ENCODE data around the gene TSPAN14. TPM values are rescaled to one million over a fixed set of nuclear protein-coding genes. Genes with fewer than 3 reads are reported as not detected.

Gene TSPAN14
- total and polyA plus RNA-seq, 2 of the 13 experiments (the other 11 are each of a cell fraction or from before 2014, with no cell fraction given), result 24.1 to 80.6 TPM

GRCh38 chr10:80498833-80499741, 45.0 kb downstream of the TSPAN14 start (continued):
- TF ChIP-seq ZNF503 (CRISPR knock-in tag; IDR thresholded peaks at IDR 0.05), result no peak; the same call in 1 of the 2 replicates
- 0 out of 2 replicates have a peak, but pooled peaks have one; percentile 61 for TF ChIP-seq ZNF20 (CRISPR knock-in tag; IDR thresholded peaks at IDR 0.05)
- TF ChIP-seq, protein P1, sequence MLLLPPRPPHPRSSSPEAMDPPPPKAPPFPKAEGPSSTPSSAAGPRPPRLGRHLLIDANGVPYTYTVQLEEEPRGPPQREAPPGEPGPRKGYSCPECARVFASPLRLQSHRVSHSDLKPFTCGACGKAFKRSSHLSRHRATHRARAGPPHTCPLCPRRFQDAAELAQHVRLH (CRISPR knock-in tag; IDR thresholded peaks at IDR 0.05; ENCODE audit: borderline replicate concordance, low read depth), result peak; percentile 78; the same call in 1 of the 2 replicates
- no peak for TF ChIP-seq HOXA5 (CRISPR knock-in tag; IDR thresholded peaks at IDR 0.05)
- TF ChIP-seq, protein P2, sequence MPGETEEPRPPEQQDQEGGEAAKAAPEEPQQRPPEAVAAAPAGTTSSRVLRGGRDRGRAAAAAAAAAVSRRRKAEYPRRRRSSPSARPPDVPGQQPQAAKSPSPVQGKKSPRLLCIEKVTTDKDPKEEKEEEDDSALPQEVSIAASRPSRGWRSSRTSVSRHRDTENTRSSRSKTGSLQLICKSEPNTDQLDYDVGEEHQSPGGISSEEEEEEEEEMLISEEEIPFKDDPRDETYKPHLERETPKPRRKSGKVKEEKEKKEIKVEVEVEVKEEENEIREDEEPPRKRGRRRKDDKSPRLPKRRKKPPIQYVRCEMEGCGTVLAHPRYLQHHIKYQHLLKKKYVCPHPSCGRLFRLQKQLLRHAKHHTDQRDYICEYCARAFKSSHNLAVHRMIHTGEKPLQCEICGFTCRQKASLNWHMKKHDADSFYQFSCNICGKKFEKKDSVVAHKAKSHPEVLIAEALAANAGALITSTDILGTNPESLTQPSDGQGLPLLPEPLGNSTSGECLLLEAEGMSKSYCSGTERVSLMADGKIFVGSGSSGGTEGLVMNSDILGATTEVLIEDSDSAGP (CRISPR knock-in tag; IDR thresholded peaks at IDR 0.05; ENCODE audit: borderline replicate concordance), result peak; percentile 65
- no peak for TF ChIP-seq SCMH1 (CRISPR knock-in tag; IDR thresholded peaks at IDR 0.05; ENCODE audit: borderline replicate concordance)
- TF ChIP-seq NR2F2 (IDR thresholded peaks at IDR 0.05; ENCODE audit: borderline replicate concordance, low read depth), result peak; percentile 79
- TF ChIP-seq ZNF543 (CRISPR knock-in tag; IDR thresholded peaks at IDR 0.05), result 0 out of 2 replicates have a peak, but pooled peaks have one; percentile 24
- peak; percentile 74; the same call in 1 of the 2 replicates for TF ChIP-seq MXD4 (CRISPR knock-in tag; IDR thresholded peaks at IDR 0.05)
- TF ChIP-seq SMC3 (IDR thresholded peaks at IDR 0.05; ENCODE audit: low read length), result no peak; the same call in 1 of the 2 replicates
- peak; percentile 71; the same call in 1 of the 2 replicates for TF ChIP-seq JUN (CRISPR knock-in tag; IDR thresholded peaks at IDR 0.05)
- TF ChIP-seq RARA (CRISPR knock-in tag; IDR thresholded peaks at IDR 0.05), result peak; percentile 70
- TF ChIP-seq, protein P3, sequence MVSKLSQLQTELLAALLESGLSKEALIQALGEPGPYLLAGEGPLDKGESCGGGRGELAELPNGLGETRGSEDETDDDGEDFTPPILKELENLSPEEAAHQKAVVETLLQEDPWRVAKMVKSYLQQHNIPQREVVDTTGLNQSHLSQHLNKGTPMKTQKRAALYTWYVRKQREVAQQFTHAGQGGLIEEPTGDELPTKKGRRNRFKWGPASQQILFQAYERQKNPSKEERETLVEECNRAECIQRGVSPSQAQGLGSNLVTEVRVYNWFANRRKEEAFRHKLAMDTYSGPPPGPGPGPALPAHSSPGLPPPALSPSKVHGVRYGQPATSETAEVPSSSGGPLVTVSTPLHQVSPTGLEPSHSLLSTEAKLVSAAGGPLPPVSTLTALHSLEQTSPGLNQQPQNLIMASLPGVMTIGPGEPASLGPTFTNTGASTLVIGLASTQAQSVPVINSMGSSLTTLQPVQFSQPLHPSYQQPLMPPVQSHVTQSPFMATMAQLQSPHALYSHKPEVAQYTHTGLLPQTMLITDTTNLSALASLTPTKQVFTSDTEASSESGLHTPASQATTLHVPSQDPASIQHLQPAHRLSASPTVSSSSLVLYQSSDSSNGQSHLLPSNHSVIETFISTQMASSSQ (IDR thresholded peaks at IDR 0.05; ENCODE audit: low read depth), result peak; percentile 13; the same call in 1 of the 2 replicates
- TF ChIP-seq, protein P3 (CRISPR knock-in tag; IDR thresholded peaks at IDR 0.05; ENCODE audit: borderline replicate concordance), result peak; percentile 40; the same call in 1 of the 2 replicates
- peak; percentile 73; the same call in 1 of the 2 replicates for TF ChIP-seq ZNF296 (CRISPR knock-in tag; conservative IDR thresholded peaks at IDR 0.05)
- peak; percentile 46; the same call in 1 of the 2 replicates for TF ChIP-seq ZBTB33 (CRISPR knock-in tag; IDR thresholded peaks at IDR 0.05)
- peak; percentile 59; the same call in 1 of the 2 replicates for TF ChIP-seq SALL2 (CRISPR knock-in tag; IDR thresholded peaks at IDR 0.05)
- TF ChIP-seq NAIF1 (CRISPR knock-in tag; IDR thresholded peaks at IDR 0.05; ENCODE audit: borderline replicate concordance), result peak; percentile 51; the same call in 1 of the 2 replicates
